Measurements from ENCODE around the gene KRI1. TPM values are rescaled to one million over a fixed set of nuclear protein-coding genes. Genes with fewer than 3 reads are reported as not detected.
A peak's percentile ranks its signal among the peaks of the same experiment; 100 is the strongest.

The KRI1 gene
- 97.7 TPM for polyA plus RNA-seq (2012; ENCODE audit: insufficient read depth, insufficient read length, low read depth)

DNA sequence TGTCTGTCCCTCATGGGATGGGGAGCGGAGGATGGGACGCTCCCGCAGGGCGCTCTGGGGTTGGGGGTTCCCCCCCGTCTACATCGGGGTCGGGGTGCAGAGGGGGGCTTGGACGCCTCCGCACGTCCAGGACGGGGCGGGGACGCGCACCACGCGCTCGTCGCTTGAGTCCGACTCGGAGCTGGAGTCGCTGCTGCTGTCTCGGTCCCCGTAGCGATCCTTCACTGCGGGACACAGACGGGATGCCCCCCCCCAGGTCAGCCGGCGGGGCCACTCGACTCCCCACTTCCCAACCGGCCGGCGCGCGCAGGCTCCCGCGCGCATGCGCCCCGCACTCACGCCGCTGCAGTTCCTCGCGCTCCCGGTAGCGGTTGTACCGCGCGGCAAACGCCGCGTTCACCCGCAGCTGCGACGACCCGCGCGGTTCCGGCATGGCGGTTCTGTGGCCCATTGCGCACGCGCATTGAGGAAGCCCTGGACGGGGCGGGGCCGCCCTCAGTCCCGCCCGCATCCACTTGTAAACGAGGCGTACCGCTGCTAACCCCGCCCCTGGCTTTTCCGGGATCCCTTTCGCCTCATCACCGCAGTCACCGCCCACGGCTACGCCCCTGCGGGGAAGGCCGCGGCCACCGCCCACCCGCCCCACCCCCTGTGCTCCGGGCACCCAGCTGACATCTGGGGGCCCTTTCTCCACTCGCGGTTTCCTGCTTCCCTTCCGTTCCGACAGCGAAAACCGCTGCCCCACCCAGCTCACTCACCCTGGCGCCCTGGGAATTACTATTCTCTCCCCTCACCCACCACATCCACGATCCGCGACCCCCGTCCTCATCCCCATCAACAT lies at the start of gene KRI1:
Gene KRI1 (minus strand): TSS at position 444 of the 841 bp plus-strand sequence. CDS start 11 bp downstream, at position 433.
- Histone ChIP-seq H3K9me3 (no peaks in the 10 kb centered on the region), H3K36me3 (peaks cover 11% of the 10 kb centered on the region), H3K4me1 (peaks cover 5% of the 10 kb centered on the region), H3K27me3 (no peaks in the 10 kb centered on the region), H3K4me3 (ENCODE audit: low read depth, low read length) (peak within 1 kb of the TSS; percentile 72)
- TF ChIP-seq CTCF (IDR thresholded peaks at IDR 0.05; ENCODE audit: low read depth, low read length) = peak; percentile 27; the same call in 1 of the 2 replicates
- DNase-seq = peak; percentile 100

GRCh38 chr19:10612499-10613119 lies 46.8 kb upstream of the KRI1 start:
- H3K4me1 ChIP-seq = no peaks in the 10 kb centered on the region
- no peak for DNase-seq
- no peaks in the 10 kb centered on the region for H3K27me3 ChIP-seq
- H3K4me3 ChIP-seq (ENCODE audit: low read depth, low read length) = no peak overlapping the region
- H3K36me3 ChIP-seq = no peaks in the 10 kb centered on the region
- no peaks in the 10 kb centered on the region for H3K9me3 ChIP-seq
- TF ChIP-seq CTCF (IDR thresholded peaks at IDR 0.05; ENCODE audit: low read depth, low read length) = no peak

GRCh38 chr19:10611907-10612306 lies 46.1 kb upstream of the KRI1 start:
- Histone ChIP-seq H3K9me3 (no peaks in the 10 kb centered on the region), H3K4me3 (ENCODE audit: low read depth, low read length) (no peak overlapping the region), H3K4me1 (no peaks in the 10 kb centered on the region), H3K27me3 (no peaks in the 10 kb centered on the region), H3K36me3 (no peaks in the 10 kb centered on the region)
- TF ChIP-seq CTCF (IDR thresholded peaks at IDR 0.05; ENCODE audit: low read depth, low read length) = no peak
- DNase-seq = no peak

DNA sequence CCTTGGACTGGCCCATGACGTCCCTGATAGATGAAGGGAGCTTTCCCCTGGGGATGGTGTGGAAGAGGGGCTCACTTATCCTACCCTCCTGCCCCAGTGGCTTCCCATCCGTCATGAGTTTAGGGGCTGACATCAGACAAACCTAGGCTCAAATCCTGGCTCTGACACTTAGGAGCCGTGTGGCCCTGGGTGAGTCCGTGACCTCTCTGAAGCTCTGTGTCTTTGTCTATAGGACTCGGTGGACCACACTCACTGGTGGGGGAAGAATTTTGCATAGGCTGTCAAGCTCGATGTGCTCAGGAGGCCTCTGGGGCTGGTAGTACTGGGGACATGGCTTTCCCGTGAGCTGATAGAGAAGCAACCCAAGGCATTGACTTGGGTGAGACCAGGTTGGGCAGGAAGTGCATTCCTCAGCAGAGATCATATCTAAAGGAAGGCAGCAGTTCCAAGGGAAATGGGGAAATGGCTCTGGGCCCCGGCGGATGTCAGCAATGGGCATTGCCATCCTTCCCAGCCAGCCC lies 38.7 kb upstream of the KRI1 start:
- TF ChIP-seq CTCF (IDR thresholded peaks at IDR 0.05; ENCODE audit: low read depth, low read length) = no peak
- Histone ChIP-seq H3K4me1 (peaks cover 5% of the 10 kb centered on the region), H3K9me3 (no peaks in the 10 kb centered on the region), H3K36me3 (no peaks in the 10 kb centered on the region), H3K4me3 (ENCODE audit: low read depth, low read length) (no peak overlapping the region), H3K27me3 (peaks cover 10% of the 10 kb centered on the region)
- DNase-seq = no peak

DNA sequence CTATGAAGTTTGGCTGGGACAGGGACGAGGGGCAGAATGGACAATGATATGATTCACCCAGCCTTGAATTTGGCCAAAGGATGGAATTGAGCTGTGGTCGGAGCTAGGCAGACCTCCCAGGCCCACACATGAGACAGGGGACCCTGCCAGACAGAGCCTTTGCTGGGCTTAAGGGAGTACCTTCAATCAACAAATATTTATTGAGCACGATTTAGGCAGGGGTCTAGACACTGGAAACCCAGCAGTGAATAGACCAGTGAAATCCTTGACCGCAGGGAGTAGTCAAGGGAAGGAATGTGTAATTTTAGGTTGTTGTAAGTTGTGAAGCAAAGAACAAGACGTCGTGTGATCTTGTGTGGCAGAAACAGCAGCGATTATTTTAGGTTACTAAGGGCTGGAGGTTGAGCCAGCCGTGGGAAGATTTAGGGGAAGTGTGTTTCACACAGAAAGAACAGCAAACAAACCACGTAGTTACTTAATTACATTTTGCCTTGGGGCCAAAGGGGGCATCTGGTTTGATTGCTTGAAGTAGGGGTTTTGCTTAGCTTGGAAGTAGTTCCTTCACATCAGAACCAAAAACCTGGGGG lies 38.2 kb upstream of the KRI1 start:
- Histone ChIP-seq H3K9me3 (no peaks in the 10 kb centered on the region), H3K36me3 (no peaks in the 10 kb centered on the region), H3K4me1 (peaks cover 5% of the 10 kb centered on the region), H3K4me3 (ENCODE audit: low read depth, low read length) (no peak overlapping the region), H3K27me3 (peaks cover 15% of the 10 kb centered on the region)
- DNase-seq = no peak
- TF ChIP-seq CTCF (IDR thresholded peaks at IDR 0.05; ENCODE audit: low read depth, low read length) = no peak
